A549 (cell line): ENCODE data around the gene CDH4. TPM values are rescaled to one million over a fixed set of nuclear protein-coding genes. Genes with fewer than 3 reads are reported as not detected.

Source experiments
- ATAC-seq, 2 experiments: fragments of 200-7000 bp in 1 of 2; fragments of >200 bp in 1 of 2; cut with Nextera tagmentation in 1 of 2; cut with Tn5 transposase in 1 of 2; 3 replicates each; pipeline versions ENCODE4 v1.8.0 to v1.9.1; 2018 to 2020; ENCODE audit warnings: mild to moderate bottlenecking in 1 of 2, moderate library complexity in 1 of 2
- CTCF ChIA-PET: fragments of 300-600 bp; sonication (Branson Sonifier 250); formaldehyde crosslinking; extraction: SDS; loops from one replicate; lab custom pipeline; 2021; ENCODE audit warnings: antibody characterized with exemption, inconsistent platforms; lab: Yijun Ruan, JAX
- POLR2A ChIA-PET: fragments of 350-600 bp; formaldehyde crosslinking; extraction: SDS; loops from one replicate; lab custom pipeline; 2021; ENCODE audit warnings: antibody characterized with exemption, inconsistent platforms; lab: Yijun Ruan, JAX
- DNase-seq, 2 experiments: peaks; one replicate each; pipeline versions ENCODE4 v3.0.0 to v3.0.0-alpha.2; 2011 to 2016; ENCODE audit warnings: low read depth in 1 of 2, low spot score in 1 of 2
- FAIRE-seq: peaks from 2 replicates; lab custom pipeline; 2011; peaks lifted over from hg19 to GRCh38; lab: Jason Lieb, UNC
- H3K27ac ChIP-seq, 2 experiments: fragments of >200 bp; sonication (Bioruptor Twin); formaldehyde crosslinking; 3 replicates each; pipeline ENCODE4 v1.5.1; 2016 to 2017
- H3K4me1 ChIP-seq: fragments of >200 bp; sonication (Bioruptor Twin); formaldehyde crosslinking; 3 replicates; pipeline ENCODE4 v1.6.1; 2016
- H3K4me2 ChIP-seq: fragments of >200 bp; sonication (Bioruptor Twin); formaldehyde crosslinking; 3 replicates; pipeline ENCODE4 v1.6.1; 2016
- H3K4me3 ChIP-seq: fragments of >200 bp; sonication (Bioruptor Twin); formaldehyde crosslinking; 3 replicates; pipeline ENCODE4 v1.5.1; 2016
- H3K9me3 ChIP-seq: fragments of >200 bp; sonication (Bioruptor Twin); formaldehyde crosslinking; 3 replicates; pipeline ENCODE4 v1.6.1; 2016
- BHLHE40 ChIP-seq: IDR thresholded peaks from 2 replicates; pipeline ENCODE4 v1.6.1; 2012; ENCODE audit warnings: low read depth, low read length, inconsistent platforms
- EHF ChIP-seq: fragments of 250-450 bp; sonication (Bioruptor Pico); IDR thresholded peaks from 2 replicates; pipeline ENCODE4 v1.5.0; 2020; ENCODE audit warnings: mild to moderate bottlenecking
- EHMT2 ChIP-seq: fragments of 200-600 bp; sonication (generic); IDR thresholded peaks from 2 replicates; pipeline ENCODE4 v1.6.1; 2016; ENCODE audit warnings: antibody characterized with exemption, low read depth, mild to moderate bottlenecking, moderate library complexity
- EP300 ChIP-seq, 2 experiments: fragments of >200 bp; sonication (Bioruptor Twin); formaldehyde crosslinking; IDR thresholded peaks; 2 replicates in 1 of 2; 3 replicates in 1 of 2; pipeline ENCODE4 v1.6.1; 2016 to 2017
- FOSL2 ChIP-seq, 2 experiments: fragments of 450-650 bp in 1 of 2; fragments of >200 bp in 1 of 2; sonication (Bioruptor Twin) in 1 of 2; formaldehyde crosslinking; IDR thresholded peaks; 2 replicates each; pipeline versions ENCODE4 v1.5.0 to v1.6.1; 2016 to 2020; ENCODE audit warnings: mild to moderate bottlenecking in 1 of 2, moderate library complexity in 1 of 2
- GATA3 ChIP-seq: IDR thresholded peaks from 2 replicates; pipeline ENCODE4 v1.6.1; 2012; ENCODE audit warnings: borderline replicate concordance
- HOXA7 ChIP-seq: fragments of 250-450 bp; sonication (Bioruptor Pico); IDR thresholded peaks from 2 replicates; pipeline ENCODE4 v1.5.0; 2020; ENCODE audit warnings: mild to moderate bottlenecking, moderate library complexity
- HOXB13 ChIP-seq: fragments of 250-450 bp; sonication (Bioruptor Pico); IDR thresholded peaks from 2 replicates; pipeline ENCODE4 v1.5.0; 2020; ENCODE audit warnings: low read depth, mild to moderate bottlenecking, moderate library complexity
- JUNB ChIP-seq: fragments of >200 bp; sonication (Bioruptor Twin); formaldehyde crosslinking; IDR thresholded peaks from 2 replicates; pipeline ENCODE4 v1.6.1; 2016
- KDM5A ChIP-seq: fragments of 200-600 bp; sonication (generic); IDR thresholded peaks from 2 replicates; pipeline ENCODE4 v1.6.1; 2016; ENCODE audit warnings: antibody characterized with exemption, mild to moderate bottlenecking
- NPAS2 ChIP-seq: fragments of 250-450 bp; sonication (Bioruptor Pico); IDR thresholded peaks from 2 replicates; pipeline ENCODE4 v1.8.0; 2022; ENCODE audit warnings: mild to moderate bottlenecking, moderate library complexity, borderline replicate concordance
- RAD21 ChIP-seq, 2 experiments: fragments of >200 bp in 1 of 2; sonication (Bioruptor Twin) in 1 of 2; formaldehyde crosslinking in 1 of 2; IDR thresholded peaks in 1 of 2; conservative IDR thresholded peaks in 1 of 2; 2 replicates in 1 of 2; 3 replicates in 1 of 2; pipeline ENCODE4 v1.6.1; 2012 to 2018; ENCODE audit warnings: inconsistent platforms in 1 of 2
- RARB ChIP-seq: fragments of 250-450 bp; sonication (Bioruptor Pico); IDR thresholded peaks from 2 replicates; pipeline ENCODE4 v1.8.0; 2021; ENCODE audit warnings: mild to moderate bottlenecking, moderate library complexity
- SMC3 ChIP-seq: fragments of >200 bp; sonication (Bioruptor Twin); formaldehyde crosslinking; IDR thresholded peaks from 3 replicates; pipeline ENCODE4 v1.6.1; 2018; ENCODE audit warnings: inconsistent platforms
- SREBF2 ChIP-seq: fragments of 450-650 bp; IDR thresholded peaks from 2 replicates; pipeline ENCODE4 v1.6.1; 2014; ENCODE audit warnings: mild to moderate bottlenecking, moderate library complexity
- TFCP2L1 ChIP-seq: fragments of 250-450 bp; sonication (Bioruptor Pico); IDR thresholded peaks from 2 replicates; pipeline ENCODE4 v1.5.0; 2021; ENCODE audit warnings: mild to moderate bottlenecking
- TP53 ChIP-seq: fragments of 250-450 bp; sonication (Bioruptor Pico); IDR thresholded peaks from 2 replicates; pipeline ENCODE4 v1.5.0; 2021; ENCODE audit warnings: mild to moderate bottlenecking, moderate library complexity
- ZNF302 ChIP-seq: fragments of 250-450 bp; sonication (Bioruptor Pico); IDR thresholded peaks from 2 replicates; pipeline ENCODE4 v1.9.0; 2021; ENCODE audit warnings: inconsistent platforms, mild to moderate bottlenecking, moderate library complexity
- ZSCAN20 ChIP-seq: fragments of 250-450 bp; sonication (Bioruptor Pico); IDR thresholded peaks from 2 replicates; pipeline ENCODE4 v1.8.0; 2022; ENCODE audit warnings: mild to moderate bottlenecking, moderate library complexity
- WGBS: methylation state at CpG from one replicate; pipeline ENCODE4 v1.1.6; 2017; ENCODE audit errors: missing lambda C conversion rate; 5-methylcytosine and 5-hydroxymethylcytosine counted together
- polyA plus RNA-seq, 4 experiments: library from polyadenylated mRNA; depleted of rRNA in 3 of 4; stranded (reverse); fragments of >200 nt; fragmentation: RNase III in 1 of 4; extraction: RNeasy Plus Mini Kit Qiagen cat#74134 plus additional on column Dnase treatment in 1 of 4; gene quantifications; 2 replicates in 3 of 4; 3 replicates in 1 of 4; pipeline ENCODE4 v1.2.3, GENCODE V29; 2011 to 2017
- TF ChIP-seq, protein P1 (sequence below): fragments of 250-450 bp; sonication (Bioruptor Pico); IDR thresholded peaks from 2 replicates; pipeline ENCODE4 v1.5.0; 2020; ENCODE audit warnings: low read depth, mild to moderate bottlenecking, moderate library complexity

The CDH4 gene
- polyA plus RNA-seq, 2 of the 4 experiments (the other 2 are of a cell fraction), result 3.4 to 10.3 TPM

DNA sequence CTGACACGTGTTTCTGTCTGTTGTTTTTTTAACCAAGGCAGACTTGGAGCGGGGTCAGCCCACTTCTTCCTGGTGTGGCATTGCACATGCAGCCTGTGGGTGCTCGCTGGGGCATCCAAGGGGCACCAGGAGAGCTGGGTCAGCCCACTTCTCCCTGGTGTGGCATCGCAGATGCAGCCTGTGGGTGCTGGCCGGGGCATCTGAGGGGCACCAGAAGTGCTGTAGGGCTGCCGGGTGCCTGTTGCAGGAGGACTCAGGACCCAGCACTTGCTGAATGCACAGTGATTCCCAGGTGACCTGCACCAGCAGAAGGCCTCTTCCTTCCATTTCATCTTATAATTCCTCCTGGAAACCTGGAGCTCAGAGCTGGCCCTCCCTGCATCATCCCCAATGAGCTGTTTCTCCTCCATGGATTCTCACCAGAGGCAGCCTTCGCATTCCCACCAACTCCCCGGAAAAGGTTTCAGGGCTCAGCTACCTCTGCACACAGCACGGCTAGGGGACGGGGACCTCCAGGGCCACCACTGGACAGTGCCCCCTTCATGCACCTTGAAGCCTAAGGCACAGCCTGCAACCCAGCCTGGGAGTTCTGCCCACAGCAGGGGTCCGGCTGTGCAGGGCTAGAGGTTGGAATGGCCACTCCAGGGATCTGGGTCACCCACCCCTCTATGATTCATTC, 594.8 kb downstream of the CDH4 start:
- TF ChIP-seq SREBF2, result no peak
- no peak for TF ChIP-seq SMC3
- TF ChIP-seq ZSCAN20 (CRISPR knock-in tag), result no peak
- no peak for TF ChIP-seq TFCP2L1 (CRISPR knock-in tag)
- TF ChIP-seq GATA3, result no peak
- TF ChIP-seq NPAS2 (CRISPR knock-in tag), result no peak
- Histone ChIP-seq H3K4me1 (no peaks in the 10 kb centered on the region), H3K27ac (no peak overlapping the region), H3K9me3 (no peaks in the 10 kb centered on the region), H3K4me3 (no peak overlapping the region), H3K4me2 (no peak overlapping the region)
- 81% methylated on average over 8 of the region's 11 CpGs for WGBS
- CTCF ChIA-PET, result no interaction called here
- POLR2A ChIA-PET, result no interaction called here
- ATAC-seq (no peak), DNase-seq (no peak), FAIRE-seq (no peak)

DNA sequence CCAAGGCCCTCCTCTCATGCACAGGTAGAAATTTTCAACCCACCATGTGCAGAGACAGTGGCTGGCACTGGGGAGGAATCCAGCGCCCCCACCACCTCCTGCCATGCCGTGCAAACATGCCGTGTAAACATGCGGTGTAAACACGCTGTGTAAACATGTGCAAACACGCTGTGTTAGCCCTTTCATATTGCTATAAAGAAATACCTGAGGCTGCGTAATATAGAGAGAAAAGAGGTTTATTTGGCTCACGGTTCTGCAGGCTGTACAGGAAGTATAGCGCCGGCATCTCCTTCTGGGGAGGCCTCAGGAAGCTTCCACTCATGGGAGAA, 595.3 kb downstream of the CDH4 start:
- H3K4me2 ChIP-seq, result no peak overlapping the region
- TF ChIP-seq, protein P1, sequence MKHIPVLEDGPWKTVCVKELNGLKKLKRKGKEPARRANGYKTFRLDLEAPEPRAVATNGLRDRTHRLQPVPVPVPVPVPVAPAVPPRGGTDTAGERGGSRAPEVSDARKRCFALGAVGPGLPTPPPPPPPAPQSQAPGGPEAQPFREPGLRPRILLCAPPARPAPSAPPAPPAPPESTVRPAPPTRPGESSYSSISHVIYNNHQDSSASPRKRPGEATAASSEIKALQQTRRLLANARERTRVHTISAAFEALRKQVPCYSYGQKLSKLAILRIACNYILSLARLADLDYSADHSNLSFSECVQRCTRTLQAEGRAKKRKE (CRISPR knock-in tag), result no peak
- TF ChIP-seq EHMT2 (no peak), ZNF302 (no peak), NPAS2 (CRISPR knock-in tag) (no peak), HOXA7 (CRISPR knock-in tag) (no peak), TFCP2L1 (CRISPR knock-in tag) (no peak), RARB (no peak), SREBF2 (no peak), HOXB13 (CRISPR knock-in tag) (no peak), SMC3 (no peak), ZSCAN20 (CRISPR knock-in tag) (no peak), EP300 (IDR thresholded peaks at IDR 0.05) (no peak), KDM5A (no peak), EHF (CRISPR knock-in tag) (no peak), GATA3 (no peak), FOSL2 (IDR thresholded peaks at IDR 0.05) (no peak), FOSL2 (CRISPR knock-in tag; IDR thresholded peaks at IDR 0.05) (no peak), JUNB (no peak), TP53 (CRISPR knock-in tag) (no peak)
- TF ChIP-seq, all 56 proteins: peak for 0
- Histone ChIP-seq H3K4me1 (no peaks in the 10 kb centered on the region), H3K9me3 (no peaks in the 10 kb centered on the region), H3K27ac (no peak overlapping the region), H3K4me3 (no peak overlapping the region)
- POLR2A ChIA-PET, result no interaction called here
- FAIRE-seq (no peak), ATAC-seq (no peak), DNase-seq (no peak)
- CTCF ChIA-PET, result no interaction called here
- 70% methylated on average over 10 of the region's 10 CpGs for WGBS

DNA sequence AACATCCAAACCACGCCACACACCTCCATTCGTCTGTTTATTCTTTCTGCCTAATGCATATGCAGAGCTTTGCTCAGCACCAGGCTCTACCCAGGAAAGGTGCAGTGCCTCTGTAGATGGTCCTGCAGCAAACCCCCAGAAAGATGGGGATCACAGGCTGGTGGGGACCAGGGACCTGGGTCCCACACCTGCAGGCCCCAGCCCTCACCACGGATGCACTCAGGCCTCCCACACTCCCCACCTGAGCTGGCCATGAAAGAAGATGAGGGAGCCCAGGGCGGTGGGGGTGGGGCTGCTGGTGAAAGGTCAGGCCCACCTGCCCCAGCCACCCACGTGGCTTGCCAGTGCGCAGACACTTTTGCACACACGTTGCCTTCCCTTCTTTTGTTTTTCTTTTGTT, 595.9 kb downstream of the CDH4 start:
- no peak for DNase-seq
- TF ChIP-seq KDM5A (no peak), RARB (no peak)
- H3K27ac ChIP-seq, result no peak overlapping the region
- H3K4me1 ChIP-seq, result no peaks in the 10 kb centered on the region
- ChIA-PET POLR2A (no interaction called here), CTCF (interaction anchor here (1.5 kb wide), 1 partner anchor 14 kb away, joined by 3 read pairs; no protein-coding TSS in a partner anchor)
- H3K9me3 ChIP-seq, result no peaks in the 10 kb centered on the region
- FAIRE-seq, result no peak
- H3K4me3 ChIP-seq, result no peak overlapping the region
- no peak overlapping the region for H3K4me2 ChIP-seq
- WGBS, result 87% methylated on average over 7 of the region's 7 CpGs
- no peak for ATAC-seq

DNA sequence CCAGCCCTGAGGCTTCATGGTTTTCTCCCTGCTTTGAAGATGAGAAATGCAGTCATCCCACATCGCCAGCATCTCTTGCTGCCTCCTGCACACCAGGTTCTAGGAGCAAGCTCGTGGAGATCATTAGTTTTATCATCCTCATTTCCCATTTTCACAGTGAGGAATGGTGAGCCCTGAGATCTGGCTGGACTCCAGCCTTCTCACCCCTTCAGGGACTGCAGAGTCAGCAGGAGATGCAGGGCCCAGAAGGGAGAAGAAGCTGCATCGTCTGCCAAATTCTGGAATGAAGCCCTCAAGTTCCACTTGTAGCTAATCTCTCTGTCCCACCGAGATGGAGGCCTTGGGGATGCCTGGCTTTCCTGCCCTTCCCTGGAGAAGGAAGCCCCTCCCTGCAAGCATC, 596.8 kb downstream of the CDH4 start:
- ATAC-seq (no peak), FAIRE-seq (no peak), DNase-seq (no peak)
- Histone ChIP-seq H3K27ac (no peak overlapping the region), H3K4me1 (no peaks in the 10 kb centered on the region), H3K9me3 (no peaks in the 10 kb centered on the region), H3K4me2 (no peak overlapping the region), H3K4me3 (no peak overlapping the region)
- TF ChIP-seq RAD21 (conservative IDR thresholded peaks at IDR 0.05 in 1 of 2, IDR thresholded peaks at IDR 0.05 in 1 of 2) (no peak), BHLHE40 (no peak), SMC3 (no peak), ZNF302 (no peak)
- TF ChIP-seq, protein P1 (CRISPR knock-in tag), result no peak
- ChIA-PET POLR2A (no interaction called here), CTCF (interaction anchor here (1.5 kb wide), 1 partner anchor 15 kb away, joined by 3 read pairs; no protein-coding TSS in a partner anchor)
- 39% methylated on average over 3 of the region's 4 CpGs for WGBS
